Breast epithelium (tissue), 4 donors: ENCODE data around the gene MMS19. TPM values are rescaled to one million over a fixed set of nuclear protein-coding genes. Genes with fewer than 3 reads are reported as not detected.
"Not testable (repeated sequence)": the region's sequence is repeated elsewhere in the genome, so short reads cannot be mapped to it uniquely, and the experiment has no call there.

Experiments used
- DNase-seq, 2 donors: peaks; one replicate each; pipeline ENCODE4 v3.0.0-alpha.2; 2019; ENCODE audit warnings: low spot score in 2 of 2
- H3K27ac ChIP-seq, 2 donors: fragments of 200-600 bp; sonication (generic) in 1 of 2; one replicate each; pipeline ENCODE4 v1.5.1; 2016 to 2019; ENCODE audit warnings: mild to moderate bottlenecking in 1 of 2
- H3K27me3 ChIP-seq, 2 donors: fragments of 200-600 bp; sonication (generic) in 1 of 2; one replicate each; pipeline versions ENCODE4 v1.5.1 to v1.6.0; 2017 to 2019; ENCODE audit warnings: control low read depth in 1 of 2, mild to moderate bottlenecking in 1 of 2
- H3K36me3 ChIP-seq: fragments of 200-600 bp; one replicate; pipeline ENCODE4 v1.5.1; 2019
- H3K4me1 ChIP-seq, 2 donors: fragments of 200-600 bp; sonication (generic); one replicate each; pipeline ENCODE4 v1.5.1; 2016 to 2019; ENCODE audit warnings: control low read depth in 1 of 2
- H3K4me3 ChIP-seq, 3 donors: fragments of 200-600 bp; sonication (generic); 1 replicate in 2 of 3; 2 replicates in 1 of 3; pipeline ENCODE4 v1.5.1; 2016 to 2019; ENCODE audit warnings: mild to moderate bottlenecking in 3 of 3, moderate library complexity in 2 of 3
- H3K9me3 ChIP-seq, 2 donors: fragments of 200-600 bp; sonication (generic) in 1 of 2; one replicate each; pipeline ENCODE4 v1.5.1; 2016 to 2019; ENCODE audit warnings: control low read depth in 1 of 2
- POLR2A ChIP-seq: fragments of 450-650 bp; IDR thresholded peaks from one replicate; pipeline ENCODE4 v1.6.1; 2016; ENCODE audit warnings: antibody characterized with exemption, mild to moderate bottlenecking, moderate library complexity
- POLR2AphosphoS5 ChIP-seq, 3 donors: sonication (generic); formaldehyde crosslinking; IDR thresholded peaks; one replicate each; pipeline ENCODE4 v1.6.1; 2017; ENCODE audit warnings: antibody characterized with exemption in 3 of 3
- intact Hi-C: fragments of 100-400 bp; cut with DNase I; formaldehyde crosslinking; loops from one replicate; pipeline ENCODE4 v1.15.1; 2023; ENCODE audit warnings: low total_unique reads
- total RNA-seq, 3 donors: library from RNA; depleted of rRNA; stranded (reverse); fragments of >200 nt; gene quantifications; one replicate each; pipeline ENCODE4 v1.1.0, GENCODE V29; 2016
- TF ChIP-seq, protein P1 (sequence below), 3 donors: fragments of 450-650 bp; IDR thresholded peaks; one replicate each; pipeline ENCODE4 v1.5.1; 2016 to 2017; ENCODE audit warnings: antibody characterized with exemption in 3 of 3, mild to moderate bottlenecking in 3 of 3, moderate library complexity in 3 of 3

The MMS19 gene
- total RNA-seq, 3 donors from 2014 or later = 73.0 to 109 (median 78.7) TPM

DNA sequence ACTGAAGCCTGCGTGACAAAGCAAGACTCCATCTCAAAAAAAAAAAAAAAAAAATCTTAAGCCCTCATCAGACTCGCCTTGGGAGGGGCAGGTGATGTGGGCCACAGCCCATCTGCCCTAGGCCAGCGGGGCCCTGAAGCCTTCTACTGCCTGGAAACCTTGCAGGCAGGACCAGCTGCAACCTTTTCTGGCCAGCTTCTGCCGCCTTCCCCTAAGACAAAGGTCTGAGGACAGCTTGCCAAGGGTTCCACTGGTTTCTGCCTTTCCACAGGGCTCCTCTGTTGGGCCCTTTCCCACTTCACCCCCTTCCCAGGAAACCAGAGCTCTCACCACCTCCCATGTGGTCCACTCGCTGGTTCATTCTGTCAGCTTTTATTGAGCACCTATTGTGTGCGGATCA is 35.7 kb upstream of the MMS19 start:
- Histone ChIP-seq H3K4me3 (no peak overlapping the region), H3K4me1 (no peaks in the 10 kb centered on the region), H3K36me3 (no peaks in the 10 kb centered on the region), H3K9me3 (no peaks in the 10 kb centered on the region), H3K27ac (no peak overlapping the region), H3K27me3 (no peaks in the 10 kb centered on the region)
- no peak for DNase-seq
- intact Hi-C loops = no loop called here
- TF ChIP-seq, protein P1, sequence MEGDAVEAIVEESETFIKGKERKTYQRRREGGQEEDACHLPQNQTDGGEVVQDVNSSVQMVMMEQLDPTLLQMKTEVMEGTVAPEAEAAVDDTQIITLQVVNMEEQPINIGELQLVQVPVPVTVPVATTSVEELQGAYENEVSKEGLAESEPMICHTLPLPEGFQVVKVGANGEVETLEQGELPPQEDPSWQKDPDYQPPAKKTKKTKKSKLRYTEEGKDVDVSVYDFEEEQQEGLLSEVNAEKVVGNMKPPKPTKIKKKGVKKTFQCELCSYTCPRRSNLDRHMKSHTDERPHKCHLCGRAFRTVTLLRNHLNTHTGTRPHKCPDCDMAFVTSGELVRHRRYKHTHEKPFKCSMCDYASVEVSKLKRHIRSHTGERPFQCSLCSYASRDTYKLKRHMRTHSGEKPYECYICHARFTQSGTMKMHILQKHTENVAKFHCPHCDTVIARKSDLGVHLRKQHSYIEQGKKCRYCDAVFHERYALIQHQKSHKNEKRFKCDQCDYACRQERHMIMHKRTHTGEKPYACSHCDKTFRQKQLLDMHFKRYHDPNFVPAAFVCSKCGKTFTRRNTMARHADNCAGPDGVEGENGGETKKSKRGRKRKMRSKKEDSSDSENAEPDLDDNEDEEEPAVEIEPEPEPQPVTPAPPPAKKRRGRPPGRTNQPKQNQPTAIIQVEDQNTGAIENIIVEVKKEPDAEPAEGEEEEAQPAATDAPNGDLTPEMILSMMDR (IDR thresholded peaks at IDR 0.05) = no peak
- no peak for TF ChIP-seq POLR2A
- no peak for TF ChIP-seq POLR2AphosphoS5 (IDR thresholded peaks at IDR 0.05)

DNA sequence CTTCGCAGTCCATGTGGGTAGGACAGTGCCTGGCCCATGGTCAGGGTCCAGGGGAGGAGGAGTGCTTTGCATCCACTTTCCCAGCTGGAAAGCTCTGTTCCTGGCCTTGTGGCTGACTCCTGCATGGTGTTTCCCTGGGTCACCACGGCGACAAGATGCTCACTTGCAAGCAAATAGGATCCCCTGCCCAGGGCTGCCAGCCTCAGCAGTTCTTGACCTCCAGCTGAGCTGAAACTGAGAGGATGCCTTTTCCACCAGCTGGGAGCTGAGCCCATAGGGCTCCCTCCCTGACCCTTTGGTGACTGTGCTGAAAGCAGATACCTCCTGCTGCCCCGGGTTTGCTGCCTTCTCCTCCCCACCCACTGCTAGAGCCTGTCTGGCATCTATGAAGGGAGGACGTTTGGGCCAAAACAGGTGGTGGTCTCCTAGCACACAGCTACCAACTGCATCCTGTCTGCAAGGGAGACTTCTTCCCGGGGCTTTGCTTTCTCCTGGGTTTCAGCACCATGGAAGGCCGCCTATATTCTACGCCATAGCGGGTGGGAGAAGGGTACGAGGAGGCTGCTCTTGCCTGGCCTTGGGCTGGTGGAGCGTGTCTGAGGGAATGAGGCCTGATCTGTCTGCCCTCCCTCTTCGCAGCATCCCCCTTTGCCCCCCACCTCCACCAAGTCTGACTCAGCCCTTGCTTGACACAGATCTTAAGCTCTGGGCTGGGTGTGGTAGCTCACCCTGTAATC is 34.9 kb upstream of the MMS19 start:
- no peak overlapping the region for H3K4me3 ChIP-seq
- TF ChIP-seq POLR2AphosphoS5 (IDR thresholded peaks at IDR 0.05) = no peak
- no peak for TF ChIP-seq POLR2A
- TF ChIP-seq, protein P1 (IDR thresholded peaks at IDR 0.05) = no peak
- no peak overlapping the region for H3K27ac ChIP-seq
- no peaks in the 10 kb centered on the region for H3K4me1 ChIP-seq
- H3K9me3 ChIP-seq = no peaks in the 10 kb centered on the region
- no peaks in the 10 kb centered on the region for H3K27me3 ChIP-seq
- H3K36me3 ChIP-seq = no peaks in the 10 kb centered on the region
- intact Hi-C loops = no loop called here
- no peak for DNase-seq

DNA sequence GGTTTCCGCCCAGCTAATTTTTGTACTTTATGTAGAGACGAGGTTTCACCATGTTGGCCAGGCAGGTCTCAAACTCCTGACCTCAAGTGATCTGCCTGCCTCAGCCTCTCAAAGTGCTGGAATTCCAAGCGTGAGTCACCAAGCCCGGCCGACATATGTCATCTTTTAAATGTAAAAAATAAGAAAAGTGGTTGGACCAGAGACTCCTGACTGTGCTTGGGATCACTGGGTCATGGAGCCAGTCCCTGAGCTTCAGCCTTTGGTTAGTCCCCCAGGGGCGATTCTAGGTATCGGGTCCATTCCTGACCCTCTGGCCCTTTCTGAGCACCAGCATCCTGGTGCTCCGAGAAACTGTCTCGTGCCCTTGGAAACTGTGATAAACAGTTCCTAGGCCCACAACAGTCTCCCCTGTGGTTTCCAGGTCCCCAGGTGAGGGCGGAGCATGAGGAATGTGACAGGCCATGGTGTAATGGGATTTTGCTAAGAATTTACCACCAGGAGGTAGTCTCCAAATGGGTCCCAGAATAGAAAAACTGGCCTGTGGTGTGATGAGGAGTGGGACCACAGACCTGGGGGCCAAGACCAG is 33.3 kb upstream of the MMS19 start:
- Histone ChIP-seq H3K4me3 (no peak overlapping the region), H3K27me3 (no peaks in the 10 kb centered on the region), H3K27ac (no peak overlapping the region), H3K36me3 (no peaks in the 10 kb centered on the region), H3K9me3 (no peaks in the 10 kb centered on the region), H3K4me1 (no peaks in the 10 kb centered on the region)
- intact Hi-C loops = no loop called here
- no peak for DNase-seq
- TF ChIP-seq POLR2A (no peak), POLR2AphosphoS5 (IDR thresholded peaks at IDR 0.05) (no peak)
- TF ChIP-seq, protein P1 (IDR thresholded peaks at IDR 0.05) = no peak

DNA sequence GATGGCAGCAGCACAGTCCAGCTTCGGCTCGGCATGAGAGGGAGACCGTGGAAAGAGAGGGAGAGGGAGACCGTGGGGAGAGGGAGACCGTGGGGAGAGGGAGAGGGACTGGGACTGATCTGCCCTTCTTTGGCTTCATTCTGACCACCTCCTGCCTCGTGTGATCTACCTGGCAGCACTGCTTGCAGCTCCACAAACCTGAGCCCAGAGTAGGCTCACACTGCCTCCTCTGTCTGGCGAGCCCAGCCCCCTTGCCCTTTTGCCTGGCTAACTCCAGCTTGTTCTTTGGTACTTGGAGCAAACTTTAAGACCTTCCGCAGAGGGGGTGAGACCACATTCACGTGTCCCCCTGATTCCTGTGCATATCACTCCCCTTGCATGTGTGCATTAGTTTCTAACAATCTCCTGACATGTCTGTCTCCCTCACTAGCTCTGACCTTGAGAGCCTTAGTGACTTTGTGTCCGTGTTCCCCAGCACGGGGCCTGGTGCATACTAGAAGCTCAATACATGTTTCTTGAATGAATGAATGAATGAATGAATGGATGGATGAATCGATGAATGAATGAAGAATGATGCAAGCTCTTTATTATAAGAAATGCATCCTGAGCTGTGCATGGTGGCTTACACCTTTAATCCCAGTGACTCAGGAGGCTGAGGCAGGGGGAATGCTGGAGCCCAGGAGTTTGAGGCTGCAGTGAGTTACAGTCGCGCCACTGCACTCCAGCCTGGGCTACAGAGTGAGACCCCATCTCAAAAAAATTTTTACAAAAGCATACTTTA is 31.7 kb upstream of the MMS19 start:
- Histone ChIP-seq H3K4me3 (no peak overlapping the region), H3K27me3 (no peaks in the 10 kb centered on the region), H3K27ac (no peak overlapping the region), H3K4me1 (no peaks in the 10 kb centered on the region), H3K36me3 (no peaks in the 10 kb centered on the region), H3K9me3 (no peaks in the 10 kb centered on the region)
- intact Hi-C loops = no loop called here
- no peak for TF ChIP-seq POLR2AphosphoS5 (IDR thresholded peaks at IDR 0.05)
- TF ChIP-seq, protein P1 (IDR thresholded peaks at IDR 0.05) = no peak
- no peak for TF ChIP-seq POLR2A
- DNase-seq = no peak

DNA sequence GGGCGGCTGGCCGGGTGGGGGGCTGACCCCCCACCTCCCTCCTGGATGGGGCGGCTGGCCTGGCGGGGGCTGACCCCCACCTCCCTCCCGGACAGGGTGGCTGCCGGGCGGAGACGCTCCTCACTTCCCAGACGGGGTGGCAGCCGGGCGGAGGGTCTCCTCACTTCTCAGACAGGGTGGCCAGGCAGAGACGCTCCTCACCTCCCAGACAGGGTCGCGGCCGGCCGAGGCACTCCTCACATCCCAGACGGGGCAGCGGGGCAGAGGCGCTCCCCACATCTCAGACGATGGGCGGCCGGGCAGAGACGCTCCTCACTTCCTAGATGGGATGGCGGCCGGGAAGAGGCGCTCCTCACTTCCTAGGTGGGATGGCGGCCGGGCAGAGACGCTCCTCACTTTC is 30.7 kb upstream of the MMS19 start:
- H3K27ac ChIP-seq, H3K36me3 ChIP-seq, DNase-seq, H3K27me3 ChIP-seq, H3K4me1 ChIP-seq, H3K9me3 ChIP-seq, H3K4me3 ChIP-seq, intact Hi-C loops: not testable (repeated sequence)
